Gastrocnemius medialis (tissue), 4 donors: ENCODE measurements around the gene FAM168A. TPM values are rescaled to one million over a fixed set of nuclear protein-coding genes. Genes with fewer than 3 reads are reported as not detected.
"Not testable (repeated sequence)": the region's sequence is repeated elsewhere in the genome, so short reads cannot be mapped to it uniquely, and the experiment has no call there.

ENCODE experiments used
- ATAC-seq, 2 donors: fragments of 150-250 bp; one replicate each; pipeline ENCODE4 v1.9.1; 2016
- DNase-seq, 2 donors: peaks; one replicate each; pipeline ENCODE4 v3.0.0-alpha.2; 2019
- H3K27ac ChIP-seq, 4 donors: fragments of 200-600 bp; sonication (generic); 1 replicate in 1 of 4; 2 replicates in 3 of 4; pipeline ENCODE4 v1.5.1; 2016 to 2018; ENCODE audit warnings: mild to moderate bottlenecking in 2 of 4, moderate library complexity in 1 of 4
- H3K27me3 ChIP-seq, 3 donors: fragments of 200-600 bp; sonication (generic) in 2 of 3; 1 replicate in 1 of 3; 2 replicates in 2 of 3; pipeline versions ENCODE4 v1.5.1 to v1.6.0; 2016 to 2019; ENCODE audit warnings: mild to moderate bottlenecking in 1 of 3, moderate library complexity in 1 of 3
- H3K36me3 ChIP-seq, 2 donors: fragments of 200-600 bp; sonication (generic) in 1 of 2; one replicate each; pipeline ENCODE4 v1.5.1; 2017 to 2018
- H3K4me1 ChIP-seq, 2 donors: fragments of 200-600 bp; sonication (generic) in 1 of 2; one replicate each; pipeline ENCODE4 v1.5.1; 2016 to 2017; ENCODE audit warnings: mild to moderate bottlenecking in 2 of 2
- H3K4me3 ChIP-seq, 4 donors: fragments of 200-600 bp; sonication (generic) in 3 of 4; 1 replicate in 1 of 4; 2 replicates in 3 of 4; pipeline ENCODE4 v1.5.1; 2016 to 2019; ENCODE audit warnings: mild to moderate bottlenecking in 2 of 4
- H3K9me3 ChIP-seq, 3 donors: fragments of 200-600 bp; sonication (generic) in 2 of 3; 1 replicate in 1 of 3; 2 replicates in 2 of 3; pipeline ENCODE4 v1.5.1; 2016 to 2019
- POLR2A ChIP-seq, 2 donors: fragments of 450-650 bp; IDR thresholded peaks; one replicate each; pipeline ENCODE4 v1.6.1; 2017; ENCODE audit warnings: antibody characterized with exemption in 2 of 2, mild to moderate bottlenecking in 2 of 2, moderate library complexity in 2 of 2
- in situ Hi-C, 4 donors: fragments of 200-750 bp; cut with MboI; loops; one replicate each; pipeline versions ENCODE4 v1.15.0 to v1.8.0; 2017; ENCODE audit warnings: low sequenced_read_pairs in 4 of 4
- intact Hi-C: fragments of 100-400 bp; cut with DNase I; formaldehyde crosslinking; loops from one replicate; pipeline ENCODE4 v1.15.1; 2023; ENCODE audit warnings: low total_unique reads
- total RNA-seq, 4 donors: library from RNA; depleted of rRNA; stranded (reverse); fragments of >200 nt; gene quantifications; one replicate each; pipeline versions ENCODE4 v1.1.0 to v1.2.3, GENCODE V29; 2016
- TF ChIP-seq, protein P1 (sequence below), 5 experiments: fragments of 450-650 bp in 3 of 5; fragments of 200-600 bp in 2 of 5; sonication (generic) in 2 of 5; IDR thresholded peaks in 4 of 5; conservative IDR thresholded peaks in 1 of 5; 1 replicate in 4 of 5; 2 replicates in 1 of 5; pipeline ENCODE4 v1.5.1; 2016 to 2019; ENCODE audit warnings: antibody characterized with exemption in 5 of 5, mild to moderate bottlenecking in 3 of 5, moderate library complexity in 3 of 5

The FAM168A gene
- total RNA-seq, 4 donors from 2014 or later: 15.9 to 29.3 (median 21.4) TPM

DNA sequence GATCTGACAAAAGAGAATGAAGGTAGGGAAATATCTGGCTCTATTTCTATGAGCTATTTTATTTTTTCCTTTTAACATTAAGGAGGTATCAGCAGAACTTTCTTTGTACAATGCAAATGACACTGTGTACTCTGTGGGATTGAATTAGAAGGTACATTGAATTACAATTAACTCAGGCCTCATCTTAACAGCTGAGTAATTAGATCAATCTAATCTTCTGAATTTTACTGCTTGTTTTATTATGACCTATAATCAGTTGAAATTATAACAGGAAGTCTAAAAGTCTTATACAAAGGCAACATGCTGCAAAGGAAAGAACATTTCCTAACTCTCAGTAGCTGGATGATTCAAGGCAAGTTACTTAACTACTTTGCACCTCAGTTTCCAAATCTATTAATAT is 151.9 kb downstream of the FAM168A start:
- H3K36me3 ChIP-seq: no peaks in the 10 kb centered on the region
- no peak overlapping the region for H3K27ac ChIP-seq
- no peak for ATAC-seq
- intact Hi-C loops (no loop called here), in situ Hi-C loops (no loop called here)
- H3K4me1 ChIP-seq: peaks cover 14 to 18% of the 10 kb centered on the region in 2 donors
- H3K4me3 ChIP-seq: no peak overlapping the region
- H3K9me3 ChIP-seq: no peaks in the 10 kb centered on the region
- TF ChIP-seq POLR2A (IDR thresholded peaks at IDR 0.05): no peak
- TF ChIP-seq, protein P1, sequence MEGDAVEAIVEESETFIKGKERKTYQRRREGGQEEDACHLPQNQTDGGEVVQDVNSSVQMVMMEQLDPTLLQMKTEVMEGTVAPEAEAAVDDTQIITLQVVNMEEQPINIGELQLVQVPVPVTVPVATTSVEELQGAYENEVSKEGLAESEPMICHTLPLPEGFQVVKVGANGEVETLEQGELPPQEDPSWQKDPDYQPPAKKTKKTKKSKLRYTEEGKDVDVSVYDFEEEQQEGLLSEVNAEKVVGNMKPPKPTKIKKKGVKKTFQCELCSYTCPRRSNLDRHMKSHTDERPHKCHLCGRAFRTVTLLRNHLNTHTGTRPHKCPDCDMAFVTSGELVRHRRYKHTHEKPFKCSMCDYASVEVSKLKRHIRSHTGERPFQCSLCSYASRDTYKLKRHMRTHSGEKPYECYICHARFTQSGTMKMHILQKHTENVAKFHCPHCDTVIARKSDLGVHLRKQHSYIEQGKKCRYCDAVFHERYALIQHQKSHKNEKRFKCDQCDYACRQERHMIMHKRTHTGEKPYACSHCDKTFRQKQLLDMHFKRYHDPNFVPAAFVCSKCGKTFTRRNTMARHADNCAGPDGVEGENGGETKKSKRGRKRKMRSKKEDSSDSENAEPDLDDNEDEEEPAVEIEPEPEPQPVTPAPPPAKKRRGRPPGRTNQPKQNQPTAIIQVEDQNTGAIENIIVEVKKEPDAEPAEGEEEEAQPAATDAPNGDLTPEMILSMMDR (IDR thresholded peaks at IDR 0.05 in 4 of 5, conservative IDR thresholded peaks at IDR 0.05 in 1 of 5): no peak
- H3K27me3 ChIP-seq: no peaks in the 10 kb centered on the region
- no peak for DNase-seq

DNA sequence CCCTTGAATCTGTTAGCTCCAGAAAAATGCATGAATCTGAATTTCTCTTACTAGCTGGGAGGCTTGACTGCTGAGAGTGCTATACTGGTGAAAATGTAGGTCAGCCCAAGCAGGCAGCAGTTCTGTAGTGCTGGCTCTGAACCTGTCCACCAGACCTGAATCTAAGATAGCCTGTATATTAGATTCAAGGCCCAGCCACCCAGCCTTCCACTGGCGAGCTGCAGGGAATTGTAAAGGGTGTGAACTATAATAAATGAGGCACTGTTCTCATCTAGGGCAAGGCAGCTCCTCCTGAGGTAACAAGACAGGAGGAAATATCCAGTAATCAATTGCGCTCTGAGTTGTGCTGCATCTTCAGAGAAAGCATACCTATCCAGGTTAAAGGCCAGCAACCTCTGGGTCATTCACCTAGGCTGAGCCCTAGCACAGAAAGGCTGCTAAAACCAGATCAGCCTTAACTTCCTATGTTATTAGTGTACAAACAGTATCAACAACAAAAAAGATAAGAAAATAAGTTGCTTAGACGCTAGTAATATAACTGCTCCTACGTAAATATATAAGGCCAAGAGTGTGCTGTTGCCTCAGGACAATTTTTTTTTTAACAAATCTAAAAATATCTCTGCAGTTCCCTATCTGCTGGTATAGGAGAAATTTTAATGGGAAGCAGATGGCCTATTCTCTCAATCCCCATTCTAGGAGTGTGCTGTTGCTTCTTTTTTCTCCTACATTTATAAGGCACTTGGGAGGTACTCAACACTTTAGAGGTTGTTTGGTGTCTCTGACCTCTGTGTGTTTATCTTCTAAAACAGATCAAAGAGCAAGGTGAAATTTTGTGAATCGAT is 158.7 kb downstream of the FAM168A start:
- Histone ChIP-seq H3K9me3 (no peaks in the 10 kb centered on the region), H3K27me3 (no peaks in the 10 kb centered on the region), H3K27ac (peak overlapping the region in 1 of 4 donors; percentile 37), H3K36me3 (no peaks in the 10 kb centered on the region), H3K4me1 (peaks cover 20 to 22% of the 10 kb centered on the region in 2 donors), H3K4me3 (no peak overlapping the region)
- ATAC-seq (peak in 1 of 2 donors; percentile 14), DNase-seq (no peak)
- in situ Hi-C loops: no loop called here
- intact Hi-C loops: no loop called here
- TF ChIP-seq, protein P1 (IDR thresholded peaks at IDR 0.05 in 4 of 5, conservative IDR thresholded peaks at IDR 0.05 in 1 of 5): no peak
- no peak for TF ChIP-seq POLR2A (IDR thresholded peaks at IDR 0.05)

DNA sequence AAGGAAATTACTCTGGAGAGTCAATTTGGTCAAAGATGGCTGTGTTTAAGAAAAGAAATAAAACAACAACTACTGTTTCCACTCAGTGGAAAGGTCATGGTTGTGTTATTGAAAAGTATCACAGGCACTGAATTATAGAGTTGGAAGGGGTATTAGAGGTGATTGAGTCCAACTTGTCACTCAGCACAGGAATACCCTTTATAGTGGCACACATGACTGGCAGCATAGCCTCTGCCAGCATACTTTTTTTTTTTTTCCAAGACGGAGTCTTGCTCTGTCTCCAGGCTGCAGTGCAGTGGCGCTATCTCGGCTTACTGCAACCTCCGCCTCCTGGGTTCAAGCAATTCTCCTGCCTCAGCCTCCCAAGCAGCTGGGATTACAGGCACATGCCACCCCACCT is 161.1 kb downstream of the FAM168A start:
- intact Hi-C loops, H3K4me3 ChIP-seq, ATAC-seq, H3K27me3 ChIP-seq, H3K27ac ChIP-seq, in situ Hi-C loops, DNase-seq, H3K9me3 ChIP-seq, H3K36me3 ChIP-seq: not testable (repeated sequence)
- peaks cover 20 to 22% of the 10 kb centered on the region in 2 donors for H3K4me1 ChIP-seq

GRCh38 chr11:73431396-73431795 is 166.5 kb downstream of the FAM168A start:
- no peaks in the 10 kb centered on the region for H3K27me3 ChIP-seq
- no peak for TF ChIP-seq POLR2A (IDR thresholded peaks at IDR 0.05)
- TF ChIP-seq, protein P1 (IDR thresholded peaks at IDR 0.05 in 4 of 5, conservative IDR thresholded peaks at IDR 0.05 in 1 of 5): no peak
- intact Hi-C loops: no loop called here

DNA sequence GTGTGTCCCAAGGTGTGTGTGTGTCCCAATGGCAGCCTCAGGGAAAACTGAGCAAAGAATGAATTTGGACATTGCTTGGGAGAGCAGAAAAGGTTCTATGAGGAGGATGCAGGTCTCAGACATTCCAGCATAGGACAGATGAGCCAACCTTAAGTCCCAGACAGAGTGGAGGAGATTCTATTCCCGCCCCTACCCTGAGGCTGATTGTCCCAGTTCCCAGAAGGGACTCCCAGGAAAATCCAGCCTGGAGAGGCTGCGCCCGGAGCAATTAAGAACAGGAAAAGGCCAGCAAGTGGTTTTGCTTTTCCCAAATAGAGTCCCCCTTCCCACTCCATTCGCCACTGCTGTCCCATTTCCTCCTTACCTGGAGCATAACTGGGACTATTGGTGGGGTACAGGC is 167.6 kb downstream of the FAM168A start:
- Histone ChIP-seq H3K9me3 (no peaks in the 10 kb centered on the region), H3K27ac (no peak overlapping the region), H3K27me3 (no peaks in the 10 kb centered on the region), H3K36me3 (no peaks in the 10 kb centered on the region), H3K4me3 (no peak overlapping the region), H3K4me1 (peaks cover 3 to 15% of the 10 kb centered on the region in 2 donors)
- intact Hi-C loops: no loop called here
- no peak for ATAC-seq
- DNase-seq: no peak
- TF ChIP-seq, protein P1 (IDR thresholded peaks at IDR 0.05 in 4 of 5, conservative IDR thresholded peaks at IDR 0.05 in 1 of 5): no peak
- no peak for TF ChIP-seq POLR2A (IDR thresholded peaks at IDR 0.05)
- in situ Hi-C loops: no loop called here

More at GRCh38 chr11:73431396-73431795, 166.5 kb downstream of the FAM168A start:
- no peak overlapping the region for H3K27ac ChIP-seq
- ATAC-seq (no peak), DNase-seq (no peak)
- no peak overlapping the region for H3K4me3 ChIP-seq
- H3K36me3 ChIP-seq: no peaks in the 10 kb centered on the region
- in situ Hi-C loops: no loop called here
- H3K9me3 ChIP-seq: no peaks in the 10 kb centered on the region
- peaks cover 7 to 11% of the 10 kb centered on the region in 2 donors for H3K4me1 ChIP-seq
